Kidney glomerular epithelial cell (primary cell): ENCODE results near the gene INPP4B.

Source experiments
- DNase-seq: peaks from one replicate; lab custom pipeline; 2025; lab: John Stamatoyannopoulos, UW

Gene INPP4B

DNA sequence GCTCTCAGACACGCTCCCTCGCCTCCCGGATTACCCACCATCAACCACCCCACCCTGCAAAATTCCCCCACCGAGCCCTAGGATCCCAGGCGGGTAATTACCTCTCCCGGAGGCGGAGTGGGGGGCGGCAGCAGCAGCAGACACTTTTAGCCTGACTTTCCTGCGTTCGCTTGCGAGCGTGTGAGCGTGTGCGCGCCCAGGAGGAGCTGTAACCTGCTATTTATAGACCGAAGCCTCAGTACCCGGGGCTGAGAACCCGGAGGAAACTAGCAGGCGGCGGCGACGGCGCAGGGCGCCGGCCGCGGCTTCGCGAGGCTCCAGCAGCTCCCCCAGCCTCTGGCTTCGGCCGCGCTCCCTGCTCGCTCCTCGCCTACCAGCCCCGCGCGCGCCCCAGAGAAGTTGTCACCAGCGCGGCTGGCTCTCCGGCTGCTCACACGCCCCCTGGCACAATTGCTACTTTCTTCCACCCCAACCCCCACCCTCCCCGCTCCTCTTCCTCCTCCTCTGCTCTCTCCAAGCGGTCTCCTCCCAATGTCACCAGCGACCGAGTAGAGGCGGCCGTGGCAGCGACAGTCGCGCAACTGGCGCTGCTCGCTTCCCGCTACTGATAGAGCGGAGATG lies at the start of gene INPP4B:
Gene INPP4B, minus strand, starts transcription at position 194 of the 621 bp plus-strand sequence.
- no peak for DNase-seq

DNA sequence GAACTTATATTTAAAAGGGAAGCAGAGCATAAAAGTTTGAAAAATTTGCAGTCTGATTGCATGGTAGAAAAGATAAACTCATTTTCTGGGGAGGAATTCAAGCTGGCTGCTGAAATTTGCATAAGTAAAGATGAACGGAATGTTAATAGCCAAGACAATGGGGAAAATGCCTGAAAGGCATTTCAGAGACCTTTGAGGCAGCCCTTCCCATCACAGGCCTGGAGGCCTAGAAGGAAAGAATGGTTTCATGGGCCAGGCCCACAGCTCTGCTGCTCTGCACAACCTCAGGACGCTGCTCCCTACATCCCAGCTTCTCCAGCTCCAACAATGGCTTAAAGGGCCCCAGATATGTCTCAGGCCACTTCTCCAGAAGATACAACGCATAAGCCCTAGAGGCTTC lies 46.9 kb upstream of the INPP4B start:
- no peak for DNase-seq

DNA sequence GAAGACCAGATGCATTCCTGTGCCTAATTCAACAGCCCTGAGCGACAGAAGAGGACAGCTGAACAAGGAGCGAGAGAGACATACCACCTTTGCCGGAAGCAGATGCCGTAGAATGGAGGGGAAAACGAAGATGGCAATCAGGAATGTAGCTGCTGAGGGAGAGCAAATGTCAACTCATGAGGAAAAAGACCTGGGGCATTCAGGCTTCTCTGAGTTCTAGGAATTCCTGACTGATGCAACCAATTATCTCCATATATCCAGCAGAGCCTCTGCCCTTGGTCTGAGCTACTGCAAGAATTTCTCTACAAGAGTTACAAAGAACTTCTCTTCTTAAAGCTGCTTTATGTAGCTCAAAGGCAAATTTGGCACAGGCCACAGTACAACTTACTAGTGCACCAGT lies 40.5 kb upstream of the INPP4B start:
- no peak for DNase-seq

DNA sequence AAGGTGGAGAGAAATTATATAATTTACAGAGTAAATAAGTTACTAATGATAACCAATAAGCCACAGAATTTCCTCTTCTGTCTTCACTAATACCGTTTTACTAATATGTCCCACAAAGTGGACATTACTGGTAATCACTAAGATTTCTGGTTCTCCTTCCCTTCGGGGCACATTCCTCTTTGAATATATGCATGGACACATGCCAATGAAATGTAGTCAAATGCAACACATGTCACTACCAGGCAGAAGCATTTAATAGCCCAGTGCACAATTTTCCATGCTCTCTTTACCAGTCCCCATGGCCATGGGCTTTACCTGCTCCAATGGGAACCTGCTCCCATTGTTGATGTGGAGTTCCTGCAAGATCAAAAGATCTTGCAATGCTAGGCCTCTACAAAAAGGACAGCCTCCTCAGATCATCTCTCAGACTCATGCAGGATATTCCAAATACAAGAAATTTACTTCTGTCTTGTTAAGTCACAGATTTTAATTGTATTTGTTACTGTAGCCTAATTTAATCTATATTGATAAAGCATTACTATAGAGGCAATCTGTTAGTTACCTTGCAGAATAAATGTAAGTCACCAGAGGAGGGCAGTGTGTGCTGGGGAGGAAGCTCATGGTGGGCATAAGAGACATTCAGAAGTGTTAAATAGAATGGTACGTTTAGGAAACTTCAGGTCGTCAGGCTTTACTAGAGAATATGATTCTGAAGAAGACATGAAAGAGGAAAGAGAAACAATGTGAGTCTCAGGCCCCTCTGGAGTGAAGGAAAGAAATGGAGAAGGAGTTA lies 37.1 kb upstream of the INPP4B start:
- DNase-seq, result no peak

DNA sequence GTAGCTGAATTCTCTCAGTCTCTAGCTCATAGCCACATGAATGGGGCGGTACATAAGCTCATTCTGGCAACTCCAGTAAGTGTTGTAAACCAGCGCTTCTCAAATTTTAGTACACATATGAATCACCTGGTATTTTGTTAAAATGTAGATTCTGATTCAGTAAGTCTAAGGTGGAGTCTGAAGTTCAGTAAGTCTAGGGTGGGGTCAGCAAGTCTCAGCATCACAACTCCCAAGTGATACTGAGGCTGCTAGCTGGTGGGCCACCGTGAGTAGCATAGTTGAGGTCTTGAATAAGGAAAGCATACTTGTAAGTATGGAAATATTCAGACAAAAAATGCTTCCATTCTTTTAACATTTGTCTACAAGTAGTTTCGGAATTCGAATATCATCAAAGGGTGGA lies 36.1 kb upstream of the INPP4B start:
- no peak for DNase-seq

DNA sequence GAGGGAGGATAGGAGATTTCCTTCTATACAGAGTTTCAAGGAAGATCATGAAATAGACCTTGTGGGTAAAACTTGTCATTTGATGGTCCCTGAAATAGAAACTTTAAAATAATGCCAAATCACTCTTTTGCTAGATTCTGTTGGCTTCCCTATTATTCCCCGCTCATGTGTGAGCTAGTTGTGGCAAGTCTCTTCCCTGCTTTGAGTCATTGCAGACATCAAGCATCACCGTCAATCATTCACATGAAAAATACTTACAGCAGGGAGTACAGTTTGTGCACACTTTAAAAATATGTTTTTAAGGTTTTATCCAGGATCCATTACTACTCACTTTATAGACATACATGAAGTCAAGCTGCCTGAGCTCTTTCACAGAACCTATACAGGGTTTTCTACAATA lies 35.2 kb upstream of the INPP4B start:
- DNase-seq, result no peak

DNA sequence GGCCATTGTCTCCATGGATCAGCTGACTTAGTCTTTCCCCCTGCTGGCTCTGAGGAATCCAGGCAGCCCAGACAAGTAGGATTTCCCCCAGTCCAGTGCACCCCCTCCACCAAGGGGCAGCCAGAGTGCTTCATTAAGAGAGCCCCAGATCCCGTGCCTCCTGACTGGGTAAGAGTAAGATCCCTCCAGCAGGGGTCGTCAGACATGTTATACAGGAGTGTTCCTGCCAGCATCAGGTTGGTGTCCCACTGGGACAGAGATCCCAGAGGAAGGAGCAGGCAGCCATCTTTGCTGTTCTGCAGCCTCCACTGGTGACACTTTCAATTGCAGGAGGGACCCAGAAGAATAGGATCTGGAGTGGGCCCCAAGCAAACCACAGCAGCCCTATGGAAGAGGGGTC lies 29.0 kb upstream of the INPP4B start:
- no peak for DNase-seq

DNA sequence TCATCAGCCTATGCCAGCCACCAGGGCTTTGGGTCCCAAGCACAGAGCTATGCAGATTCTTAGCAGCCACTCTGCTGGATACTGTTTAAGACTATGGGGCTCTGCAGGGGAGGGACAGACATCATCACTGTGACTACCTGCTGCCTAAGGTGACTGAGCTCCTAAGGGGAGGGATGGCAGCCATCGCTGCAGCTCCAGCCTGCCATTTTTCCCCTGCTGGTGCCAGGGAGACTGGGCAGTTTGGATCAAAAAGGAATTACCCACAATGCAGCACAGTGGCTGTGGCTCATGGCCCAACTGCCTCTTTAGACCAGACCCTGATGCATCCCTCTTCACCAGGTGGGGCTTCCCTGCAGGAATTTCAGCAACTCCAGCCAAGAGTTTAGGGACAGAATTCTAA lies 28.6 kb upstream of the INPP4B start:
- no peak for DNase-seq

DNA sequence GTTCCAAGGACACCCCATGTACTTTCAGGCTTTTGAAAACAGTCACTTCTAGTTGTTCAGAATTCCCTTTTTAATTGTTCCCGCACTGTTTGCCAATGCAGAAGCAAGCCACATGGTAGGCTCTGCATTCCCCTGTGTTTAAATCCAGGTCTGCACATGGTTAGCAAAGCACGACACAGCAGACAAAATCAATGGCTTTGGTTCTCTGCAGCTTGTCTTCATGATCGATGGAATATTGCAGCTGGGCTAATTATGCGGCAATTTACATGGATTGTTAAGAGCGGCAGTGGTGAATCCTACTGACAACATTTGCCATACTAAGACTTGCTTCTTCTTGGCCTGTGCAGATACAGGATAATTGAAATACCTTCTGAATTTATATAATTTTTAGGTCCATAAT lies 20.6 kb upstream of the INPP4B start:
- DNase-seq, result no peak

DNA sequence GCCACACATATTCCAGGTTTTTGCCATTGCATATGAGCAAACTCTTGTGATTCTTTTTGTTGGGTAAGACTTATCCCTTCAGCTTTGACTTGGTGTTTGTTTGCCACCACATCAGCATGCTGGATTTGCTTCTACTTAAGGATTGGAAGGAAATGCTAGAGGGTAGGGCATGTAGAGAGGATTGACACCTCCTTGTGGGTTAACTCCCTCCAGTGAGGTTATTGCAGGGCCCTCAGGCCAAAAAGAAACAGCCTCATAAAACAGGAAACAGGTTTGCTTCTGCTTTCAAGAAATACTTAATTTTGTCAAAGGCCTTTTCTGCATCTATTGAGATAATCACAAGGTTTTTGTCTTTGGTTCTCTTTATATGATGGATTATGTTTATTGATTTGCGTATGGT lies 15.2 kb upstream of the INPP4B start:
- no peak for DNase-seq

DNA sequence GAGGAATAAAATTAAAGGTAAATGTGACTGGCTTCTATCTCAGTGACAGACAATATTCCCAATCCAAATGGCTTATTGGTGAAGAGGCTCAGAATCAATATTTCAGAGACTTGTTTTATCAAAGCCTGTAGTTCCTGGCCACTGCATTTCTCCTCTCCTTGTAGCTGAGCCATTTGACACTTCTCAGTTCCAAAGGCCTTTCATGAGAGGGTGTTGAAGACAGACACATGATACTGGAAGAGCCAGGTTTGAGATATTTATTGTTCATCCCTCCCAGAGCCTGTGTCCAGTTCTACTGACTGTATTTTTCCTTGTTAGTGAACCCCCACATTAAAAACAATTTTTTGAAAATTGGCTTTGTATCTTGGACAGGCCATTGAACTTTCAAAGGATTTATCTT lies 12.9 kb upstream of the INPP4B start:
- no peak for DNase-seq

DNA sequence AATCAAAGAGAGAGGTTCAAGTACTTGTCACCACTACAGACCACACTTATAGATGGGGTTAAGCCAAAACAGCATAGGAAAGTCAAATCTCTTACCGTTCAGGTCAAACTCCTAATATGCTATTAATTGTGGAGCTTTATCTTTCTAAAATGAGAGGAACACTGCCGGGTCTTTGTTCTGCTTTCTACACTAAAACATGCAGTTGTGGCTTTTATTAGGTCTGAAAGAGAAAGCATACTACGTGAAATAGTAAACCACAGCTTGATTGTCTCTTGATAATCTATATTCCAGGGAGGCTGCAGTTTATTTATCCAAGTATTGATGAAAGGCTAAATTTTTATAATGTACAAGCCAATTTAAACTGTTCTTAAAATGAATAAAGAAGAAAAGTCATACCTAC lies 12.3 kb upstream of the INPP4B start:
- no peak for DNase-seq

DNA sequence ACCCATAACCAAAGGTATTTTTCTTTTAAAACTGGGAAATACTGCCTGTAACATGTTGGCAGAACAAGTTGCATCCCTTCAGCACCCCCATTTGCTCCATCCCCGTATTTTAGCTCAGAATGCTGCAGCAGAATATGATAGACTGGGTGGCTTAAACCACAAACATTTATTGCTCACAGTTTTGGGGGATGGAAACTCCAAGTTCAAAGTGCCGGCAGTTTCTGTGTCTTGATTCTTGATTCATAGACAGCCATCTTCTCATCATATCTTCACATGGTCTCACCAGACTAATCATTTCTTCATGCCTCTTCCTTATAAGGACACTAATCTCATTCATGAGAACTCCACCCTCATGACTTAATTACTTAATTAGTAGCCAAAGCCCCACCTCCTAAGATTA lies 10.5 kb upstream of the INPP4B start:
- no peak for DNase-seq

DNA sequence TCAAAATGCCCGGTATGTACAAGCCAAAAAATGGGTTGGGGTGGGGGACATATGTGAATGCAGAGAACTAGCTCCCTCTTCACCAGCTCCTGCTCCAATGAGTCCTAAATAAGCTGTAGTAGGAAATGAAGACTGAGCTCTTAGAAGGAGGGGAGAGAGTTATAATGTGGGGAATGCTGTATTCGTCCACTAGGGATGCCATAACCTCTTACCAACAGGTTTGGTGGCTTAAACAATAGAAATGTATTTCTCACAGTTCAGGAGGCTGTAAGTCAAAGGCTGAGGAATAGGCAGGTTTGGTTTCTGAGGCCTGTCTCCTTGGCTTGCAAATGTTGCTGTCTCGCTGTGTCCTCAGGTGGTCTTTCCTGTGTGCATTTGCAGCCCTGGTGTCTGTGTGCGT lies 4.4 kb upstream of the INPP4B start:
- no peak for DNase-seq

DNA sequence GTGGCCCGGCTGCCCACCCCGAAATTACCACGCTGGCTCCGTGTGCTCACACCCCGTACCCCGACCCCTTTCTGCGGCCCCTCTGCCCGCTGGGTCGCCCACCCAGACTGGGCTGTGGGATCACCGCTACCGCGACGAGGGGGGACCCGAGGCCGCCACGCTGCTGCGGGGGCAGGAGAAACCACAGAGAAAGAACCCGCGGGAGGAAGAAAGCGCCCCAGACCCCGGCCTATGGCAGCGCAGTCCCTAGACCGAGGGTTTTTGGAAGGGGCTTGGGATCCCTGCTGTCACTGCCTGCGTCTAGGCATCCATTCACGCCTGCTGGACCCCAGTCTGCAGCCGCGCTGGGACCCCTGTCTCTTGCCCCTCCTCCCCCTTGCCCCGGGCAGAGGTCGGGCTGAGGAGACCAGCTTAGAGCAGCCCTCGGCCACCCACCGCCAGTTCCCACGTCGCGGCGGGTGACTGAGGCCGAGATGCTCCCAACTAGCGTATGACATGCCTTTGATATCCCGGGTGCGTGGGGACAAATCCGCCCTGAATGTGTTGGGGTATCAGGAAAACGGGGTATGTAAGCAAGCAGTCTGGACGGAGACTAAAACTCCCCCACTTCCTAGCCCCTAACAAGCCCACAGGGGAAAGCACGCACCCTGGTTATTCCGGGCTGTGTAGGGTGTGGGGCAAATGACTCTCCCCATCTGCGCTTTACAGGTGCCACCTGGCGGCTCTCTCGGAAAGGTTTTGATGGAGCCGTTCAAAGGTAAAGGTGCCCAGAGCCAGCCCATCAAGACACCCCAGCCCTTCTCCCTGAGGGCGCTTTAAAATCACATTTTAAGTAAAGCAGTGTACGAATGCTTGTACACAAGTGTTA lies 862 bp upstream of the INPP4B start:
- peak; percentile 7 for DNase-seq

DNA sequence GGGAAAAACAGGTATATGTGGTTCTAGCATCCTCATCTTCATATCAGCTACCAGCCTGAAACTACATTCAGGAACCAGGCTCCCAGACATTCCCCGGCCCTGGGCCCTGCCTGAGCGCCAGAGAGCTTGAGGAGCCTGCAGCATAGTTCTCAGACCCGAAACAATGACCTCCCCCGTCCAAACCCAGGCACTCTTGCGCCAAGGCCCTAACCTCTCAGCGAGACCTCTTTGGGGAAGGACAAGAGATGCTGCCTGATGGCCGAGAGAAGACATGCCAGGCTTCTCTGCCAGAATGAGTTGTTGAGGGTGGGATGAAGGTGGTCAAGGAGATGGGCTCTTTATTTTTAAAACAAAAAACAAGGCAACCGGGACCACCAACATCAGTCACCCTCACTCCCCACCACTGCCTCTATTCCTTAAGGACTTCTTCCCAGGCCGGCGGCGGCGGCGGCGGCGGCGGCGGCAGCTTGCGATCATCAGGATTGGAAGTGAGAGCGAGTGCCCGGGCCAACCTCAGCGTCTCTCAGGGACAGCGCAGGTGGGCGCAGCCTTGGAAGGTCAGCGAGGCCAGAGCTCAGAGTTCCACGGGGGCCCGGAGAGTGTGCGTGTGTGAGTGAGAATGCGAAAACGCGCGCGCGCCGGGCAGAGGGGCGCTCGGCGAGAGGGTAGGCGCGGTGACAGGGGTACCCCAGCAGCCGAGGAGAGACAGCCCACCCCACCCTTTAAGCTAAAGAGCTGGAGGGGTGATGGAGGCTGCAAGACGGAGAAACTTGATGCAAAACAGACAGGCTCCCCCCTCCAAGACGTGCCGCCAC lies 601 bp downstream of the INPP4B start:
- DNase-seq, result no peak

DNA sequence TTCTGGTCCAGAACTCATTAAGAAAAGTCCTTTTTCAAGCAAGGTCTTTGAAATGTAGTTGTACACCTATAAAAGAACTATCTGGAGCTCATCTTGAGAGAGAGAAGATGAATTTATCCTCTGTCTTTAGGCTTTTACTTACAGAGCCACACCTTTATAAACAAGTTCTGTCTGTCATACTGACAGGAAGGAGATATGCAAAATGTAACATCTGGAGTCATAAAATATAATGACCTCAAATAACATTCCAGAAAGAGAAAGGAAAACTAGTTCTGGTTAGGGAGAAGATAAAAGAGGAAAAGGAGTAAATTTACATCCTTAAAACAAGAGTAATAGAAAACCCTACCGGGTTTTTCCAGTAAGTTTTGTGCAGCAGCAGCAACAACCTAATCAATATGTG lies 1.3 kb downstream of the INPP4B start:
- no peak for DNase-seq

DNA sequence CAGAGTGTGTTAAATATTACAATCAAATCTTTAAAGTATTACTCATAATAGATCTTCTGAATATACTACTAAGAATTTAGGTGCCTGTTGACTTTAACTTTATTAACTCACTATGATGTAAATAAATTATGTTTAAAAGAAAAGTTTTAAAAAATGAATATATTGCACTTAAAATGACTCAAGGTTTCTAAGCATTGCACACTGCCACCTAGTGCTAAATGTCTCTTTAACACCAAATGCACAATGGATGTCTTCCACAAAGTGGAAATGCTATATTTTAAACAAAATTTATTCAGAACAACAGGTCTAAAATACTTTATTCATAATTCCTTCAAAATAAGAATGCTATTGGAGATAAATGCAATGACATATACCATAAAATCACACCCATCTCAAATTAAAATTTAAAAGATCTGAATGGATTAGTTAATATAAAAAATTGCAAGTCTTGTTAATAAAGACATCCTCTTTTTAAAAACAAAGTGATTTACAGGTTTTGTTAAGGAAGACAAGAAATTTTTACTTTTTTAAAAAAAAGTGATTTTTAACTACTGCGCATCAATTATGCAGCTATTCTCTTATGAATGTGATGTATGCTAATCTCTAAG lies 5.5 kb downstream of the INPP4B start:
- peak; percentile 21 for DNase-seq

DNA sequence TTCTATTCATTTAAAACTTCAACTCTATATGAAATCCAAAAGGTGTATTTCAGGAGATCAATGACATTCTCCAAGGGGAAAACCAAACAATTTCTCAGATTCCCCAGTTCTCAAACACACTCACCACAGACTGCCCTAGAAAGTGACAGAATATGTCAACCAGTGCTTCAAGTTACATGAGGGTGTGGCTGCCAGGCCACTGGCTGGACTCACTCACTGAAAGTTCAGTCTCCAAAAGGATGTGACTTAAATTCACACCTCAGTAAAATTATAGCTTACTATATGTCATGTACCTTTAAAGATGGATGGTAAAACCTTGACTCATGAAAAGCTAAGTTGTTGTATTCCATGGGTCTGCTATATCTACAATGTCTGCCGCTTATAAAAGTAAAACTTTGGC lies 7.3 kb downstream of the INPP4B start:
- no peak for DNase-seq

DNA sequence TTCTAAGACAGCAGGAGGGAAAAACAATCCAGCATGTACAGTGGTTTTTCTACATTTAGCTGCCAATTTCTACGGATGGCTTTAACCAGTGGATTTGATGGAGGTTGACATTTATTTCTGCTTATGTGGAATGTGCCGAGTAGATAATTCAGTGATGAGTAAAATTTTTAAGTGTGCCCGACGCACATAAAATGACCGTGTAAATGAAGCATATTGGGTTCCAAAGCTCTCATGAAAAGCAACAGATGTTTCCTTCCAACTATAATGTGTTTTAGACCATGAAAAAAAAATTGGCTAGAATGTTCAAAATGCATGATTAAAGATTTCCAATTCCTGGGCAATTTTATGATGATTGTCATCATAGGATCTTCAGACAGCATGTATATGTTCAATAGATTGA lies 14.1 kb downstream of the INPP4B start:
- DNase-seq, result no peak

DNA sequence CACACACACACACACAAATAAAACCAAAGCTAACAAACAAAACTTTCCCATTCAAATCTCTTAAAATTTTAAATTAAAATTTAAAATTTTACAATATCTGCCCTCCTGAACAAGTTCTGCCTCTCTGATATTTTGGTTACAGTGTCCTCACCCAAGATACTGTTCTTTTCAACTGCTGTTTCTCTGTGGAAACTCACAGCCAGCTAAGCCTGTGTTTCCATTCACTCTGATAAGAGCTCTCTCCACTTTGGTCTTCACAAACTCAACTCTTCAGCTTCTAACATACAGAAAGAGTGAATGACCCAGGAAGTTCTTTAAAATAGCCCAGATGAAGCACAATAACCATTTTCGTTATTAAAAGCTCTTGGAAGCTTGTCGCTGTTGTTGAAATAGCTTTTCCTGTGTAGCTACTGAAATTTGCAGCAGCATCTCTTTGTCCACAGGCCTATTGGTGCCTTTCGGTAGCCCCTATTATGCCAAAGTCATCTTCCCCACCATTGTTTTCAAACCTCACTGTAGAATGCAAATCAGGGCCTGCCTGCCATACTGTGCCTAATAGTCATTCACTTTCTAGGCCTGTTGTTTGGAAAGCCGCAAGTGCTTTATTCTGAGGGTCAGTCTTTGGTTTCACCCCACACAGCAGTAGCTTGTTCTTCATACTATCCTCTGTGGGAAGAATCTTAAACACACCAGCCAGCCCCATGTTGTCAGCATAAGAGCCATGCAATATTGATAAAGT lies 19.4 kb downstream of the INPP4B start:
- no peak for DNase-seq
